ENCODE measurements around the gene ADAMTS10. TPM values are rescaled to one million over a fixed set of nuclear protein-coding genes. Genes with fewer than 3 reads are reported as not detected.

Gene ADAMTS10
- total RNA-seq, 1 experiment from 2014 or later: 26.5 TPM

- H4K8ac ChIP-seq (replicated peaks; ENCODE audit: insufficient read length, low read depth, low read length): no peak overlapping the region
- H3K27ac Mint-ChIP-seq: no peak overlapping the region; a peak in 2 of 7 replicates
- no peak overlapping the region for H3K56ac ChIP-seq (ENCODE audit: insufficient read length, low read depth, low read length)
- no peak overlapping the region for H3K14ac ChIP-seq (ENCODE audit: insufficient read depth, low read length)
- H2AK5ac ChIP-seq (ENCODE audit: insufficient read length, low read length): no peak overlapping the region
- H3K27me3 Mint-ChIP-seq (ENCODE audit: low read depth): peaks cover 2% of the 10 kb centered on the region
- no peak for DNase-seq
- H3K4me1 ChIP-seq (ENCODE audit: insufficient read depth, low read length): peaks cover 3% of the 10 kb centered on the region; the same call in 1 of the 2 replicates
- H3K9me3 Mint-ChIP-seq: no peaks in the 10 kb centered on the region
- H4K5ac ChIP-seq (ENCODE audit: insufficient read length, low read depth, low read length): no peak overlapping the region
- no peak overlapping the region for H2BK5ac ChIP-seq (ENCODE audit: insufficient read length, low read length)
- H4K91ac ChIP-seq (ENCODE audit: insufficient read length, low read depth, low read length): no peak overlapping the region
- H2BK20ac ChIP-seq (ENCODE audit: low read depth, low read length, poor library complexity, severe bottlenecking): no peak overlapping the region
- no peaks in the 10 kb centered on the region for H3K23me2 ChIP-seq (ENCODE audit: insufficient read length, low read depth, low read length, poor library complexity, severe bottlenecking)
- H3T11ph ChIP-seq (ENCODE audit: low read length): no peak overlapping the region
- H3K18ac ChIP-seq (ENCODE audit: insufficient read length, low read depth, low read length): no peak overlapping the region
- H3K36me3 Mint-ChIP-seq (ENCODE audit: insufficient read depth in 1 of 3, low read depth in 3 of 3): peaks cover 0 to 2% (median 0%) of the 10 kb centered on the region in 3 experiments; a peak in 3 of 7 replicates
- no peaks in the 10 kb centered on the region for H3K9me3 ChIP-seq (ENCODE audit: control insufficient read depth, low read depth, low read length)
- H2BK15ac ChIP-seq (ENCODE audit: low read depth, low read length): no peak overlapping the region
- H3K4me3 Mint-ChIP-seq: no peak overlapping the region
- no peak overlapping the region for H3K4me2 ChIP-seq (ENCODE audit: insufficient read depth, insufficient read length, low read length)
- H3K4ac ChIP-seq (ENCODE audit: low read depth, low read length): no peak overlapping the region
- no peak overlapping the region for H3K9ac ChIP-seq (ENCODE audit: extremely low read depth, insufficient read length, low read length)
- no peaks in the 10 kb centered on the region for H4K20me1 ChIP-seq (ENCODE audit: control insufficient read depth, insufficient read depth, insufficient read length)
- no peaks in the 10 kb centered on the region for H3K27me3 ChIP-seq (ENCODE audit: insufficient read depth, low read length)
- H2BK120ac ChIP-seq (ENCODE audit: low read depth, low read length, poor library complexity, severe bottlenecking): no peak overlapping the region
- no CpG with 5 or more reads among the region's 2 CpGs for WGBS (ENCODE audit: extremely low coverage, insufficient read length, low lambda C conversion rate)
- H3K79me2 ChIP-seq (ENCODE audit: insufficient read depth, low read length): no peaks in the 10 kb centered on the region
- H3K4me1 Mint-ChIP-seq: peaks cover 3 to 18% of the 10 kb centered on the region in 2 experiments; a peak in 3 of 4 replicates
- no peak overlapping the region for H3K23ac ChIP-seq (ENCODE audit: insufficient read length, low read depth, low read length)
- no peak overlapping the region for H3K27ac ChIP-seq (ENCODE audit: insufficient read length, low read depth, low read length)
- H3K79me1 ChIP-seq (ENCODE audit: insufficient read depth, low read depth, low read length, poor library complexity, severe bottlenecking): no peaks in the 10 kb centered on the region
- H2AFZ ChIP-seq (ENCODE audit: low read length): no peak overlapping the region
- TF ChIP-seq CTCF (conservative IDR thresholded peaks at IDR 0.05): no peak
- H2BK12ac ChIP-seq (ENCODE audit: insufficient read length, low read depth, low read length): no peak overlapping the region
Measured at GRCh38 chr19:8532225-8532624, 78.3 kb downstream of the ADAMTS10 start.

Data from H9 (cell line).